H9 (cell line): ENCODE measurements around the gene CYP27C1. TPM values are rescaled to one million over a fixed set of nuclear protein-coding genes. Genes with fewer than 3 reads are reported as not detected.

Experiments
- DNase-seq: peaks from one replicate; pipeline ENCODE4 v3.0.0-alpha.2; 2017
- H2AFZ ChIP-seq: one replicate; pipeline ENCODE4 v1.6.1; 2013; ENCODE audit warnings: mild to moderate bottlenecking, low read length, control low read depth, moderate library complexity
- H2AK5ac ChIP-seq: 2 replicates; pipeline ENCODE4 v1.6.1; 2013; ENCODE audit warnings: low read length, control low read depth, mixed read lengths; ENCODE audit not compliant: insufficient read length
- H2BK120ac ChIP-seq: one replicate; pipeline ENCODE4 v1.6.1; 2013; ENCODE audit warnings: low read depth, mild to moderate bottlenecking, low read length, control low read depth, inconsistent platforms; ENCODE audit not compliant: poor library complexity, severe bottlenecking
- H2BK12ac ChIP-seq: 2 replicates; pipeline ENCODE4 v1.6.1; 2013; ENCODE audit warnings: low read length, control low read depth, mixed read lengths, low read depth; ENCODE audit not compliant: insufficient read length
- H2BK15ac ChIP-seq: 2 replicates; pipeline ENCODE4 v1.6.1; 2013; ENCODE audit warnings: low read depth, low read length, control low read depth
- H2BK20ac ChIP-seq: one replicate; pipeline ENCODE4 v1.6.1; 2013; ENCODE audit warnings: low read depth, mild to moderate bottlenecking, low read length, control low read depth, inconsistent platforms; ENCODE audit not compliant: poor library complexity, severe bottlenecking
- H2BK5ac ChIP-seq: 2 replicates; pipeline ENCODE4 v1.6.1; 2013; ENCODE audit warnings: low read length, control low read depth, mixed read lengths; ENCODE audit not compliant: insufficient read length
- H3K14ac ChIP-seq: 2 replicates; pipeline ENCODE4 v1.6.1; 2013; ENCODE audit warnings: low read length, control low read depth; ENCODE audit not compliant: insufficient read depth
- H3K18ac ChIP-seq: 2 replicates; pipeline ENCODE4 v1.6.1; 2013; ENCODE audit warnings: low read depth, mild to moderate bottlenecking, mixed read lengths, low read length, control low read depth; ENCODE audit not compliant: insufficient read length
- H3K23ac ChIP-seq: 2 replicates; pipeline ENCODE4 v1.6.1; 2013; ENCODE audit warnings: low read length, control low read depth, mixed read lengths, low read depth; ENCODE audit not compliant: insufficient read length
- H3K23me2 ChIP-seq: 2 replicates; pipeline ENCODE4 v1.6.1; 2013; ENCODE audit warnings: low read depth, mild to moderate bottlenecking, mixed read lengths, low read length, control low read depth; ENCODE audit not compliant: insufficient read length, poor library complexity, severe bottlenecking
- H3K27ac ChIP-seq: 2 replicates; pipeline ENCODE4 v1.5.1; 2013; ENCODE audit warnings: low read length, control low read depth, mixed read lengths, low read depth; ENCODE audit not compliant: insufficient read length
- H3K27me3 ChIP-seq: 2 replicates; pipeline ENCODE4 v1.6.1; 2013; ENCODE audit warnings: low read length, control low read depth, inconsistent platforms; ENCODE audit not compliant: insufficient read depth
- H3K4ac ChIP-seq: 2 replicates; pipeline ENCODE4 v1.6.1; 2013; ENCODE audit warnings: low read depth, mild to moderate bottlenecking, control low read depth, inconsistent platforms, low read length, moderate library complexity
- H3K4me1 ChIP-seq: 2 replicates; pipeline ENCODE4 v1.6.1; 2013; ENCODE audit warnings: low read length, control low read depth, inconsistent platforms; ENCODE audit not compliant: insufficient read depth
- H3K4me2 ChIP-seq: 2 replicates; pipeline ENCODE4 v1.6.1; 2013; ENCODE audit warnings: low read length, control low read depth, mixed read lengths; ENCODE audit not compliant: insufficient read length, insufficient read depth
- H3K56ac ChIP-seq: 2 replicates; pipeline ENCODE4 v1.6.1; 2013; ENCODE audit warnings: low read depth, mild to moderate bottlenecking, mixed read lengths, low read length, control low read depth; ENCODE audit not compliant: insufficient read length
- H3K79me1 ChIP-seq: 2 replicates; pipeline ENCODE4 v1.6.1; 2013; ENCODE audit warnings: low read depth, mild to moderate bottlenecking, moderate library complexity, low read length, control low read depth, inconsistent platforms; ENCODE audit not compliant: insufficient read depth, poor library complexity, severe bottlenecking
- H3K79me2 ChIP-seq: 2 replicates; pipeline ENCODE4 v1.6.1; 2013; ENCODE audit warnings: low read length, control low read depth, inconsistent platforms; ENCODE audit not compliant: insufficient read depth
- H3K9ac ChIP-seq: 2 replicates; pipeline ENCODE4 v1.6.1; 2013; ENCODE audit warnings: low read length, control low read depth, mixed read lengths; ENCODE audit not compliant: insufficient read length; ENCODE audit errors: extremely low read depth
- H3K9me3 ChIP-seq: one replicate; pipeline ENCODE4 v1.6.1; 2013; ENCODE audit warnings: low read depth, low read length, inconsistent platforms; ENCODE audit not compliant: control insufficient read depth
- H3T11ph ChIP-seq: one replicate; pipeline ENCODE4 v1.6.1; 2013; ENCODE audit warnings: mild to moderate bottlenecking, low read length, control low read depth, inconsistent platforms
- H4K20me1 ChIP-seq: one replicate; pipeline ENCODE4 v1.6.1; 2013; ENCODE audit not compliant: control insufficient read depth, insufficient read length, insufficient read depth
- H4K5ac ChIP-seq: 2 replicates; pipeline ENCODE4 v1.6.1; 2013; ENCODE audit warnings: low read depth, mild to moderate bottlenecking, mixed read lengths, low read length, control low read depth; ENCODE audit not compliant: insufficient read length
- H4K8ac ChIP-seq: replicated peaks from 2 replicates; pipeline ENCODE4 v1.6.1; 2013; ENCODE audit warnings: low read length, control low read depth, mixed read lengths, low read depth; ENCODE audit not compliant: insufficient read length
- H4K91ac ChIP-seq: 2 replicates; pipeline ENCODE4 v1.6.1; 2013; ENCODE audit warnings: low read depth, mild to moderate bottlenecking, moderate library complexity, mixed read lengths, low read length, control low read depth; ENCODE audit not compliant: insufficient read length
- H3K27ac Mint-ChIP-seq, 3 experiments: 2 replicates in 2 of 3; 3 replicates in 1 of 3; pipeline ENCODE4 v1.8.0; 2020 to 2021; ENCODE audit warnings: mixed read lengths in 3 of 3, mild to moderate bottlenecking in 1 of 3, moderate library complexity in 1 of 3
- H3K27me3 Mint-ChIP-seq: 2 replicates; pipeline ENCODE4 v1.8.0; 2021; ENCODE audit warnings: low read depth, mild to moderate bottlenecking, moderate library complexity, mixed read lengths
- H3K36me3 Mint-ChIP-seq, 3 experiments: 2 replicates in 2 of 3; 3 replicates in 1 of 3; pipeline ENCODE4 v1.8.0; 2020 to 2021; ENCODE audit warnings: low read depth in 3 of 3, mixed read lengths in 3 of 3; ENCODE audit not compliant: insufficient read depth in 1 of 3
- H3K4me1 Mint-ChIP-seq, 2 experiments: 2 replicates each; pipeline ENCODE4 v1.8.0; 2020; ENCODE audit warnings: mixed read lengths in 2 of 2
- H3K4me3 Mint-ChIP-seq, 2 experiments: 2 replicates in 1 of 2; 3 replicates in 1 of 2; pipeline ENCODE4 v1.8.0; 2020 to 2021; ENCODE audit warnings: mild to moderate bottlenecking in 2 of 2, mixed read lengths in 2 of 2, moderate library complexity in 1 of 2
- H3K9me3 Mint-ChIP-seq, 2 experiments: 2 replicates in 1 of 2; 3 replicates in 1 of 2; pipeline ENCODE4 v1.8.0; 2020; ENCODE audit warnings: mild to moderate bottlenecking in 2 of 2, mixed read lengths in 2 of 2, moderate library complexity in 1 of 2
- WGBS: extraction: QIAGEN DNeasy Blood & Tissue Kit; methylation state at CpG from one replicate; pipeline ENCODE4 v1.1.7; 2013; ENCODE audit warnings: missing lambda C conversion rate, low lambda C conversion rate, mixed read lengths; ENCODE audit not compliant: insufficient read length; ENCODE audit errors: extremely low coverage; 5-methylcytosine and 5-hydroxymethylcytosine counted together
- total RNA-seq: library from RNA; stranded (reverse); gene quantifications from 2 replicates; pipeline ENCODE4 v1.2.1, GENCODE V29; 2021
- TF ChIP-seq, protein P1 (sequence below): fragments of 200-600 bp; sonication (generic); conservative IDR thresholded peaks from 3 replicates; pipeline ENCODE4 v1.8.0; 2021; ENCODE audit warnings: antibody characterized with exemption, mild to moderate bottlenecking

CYP27C1 gene
- total RNA-seq, 1 experiment from 2014 or later, result 2.3 TPM

DNA sequence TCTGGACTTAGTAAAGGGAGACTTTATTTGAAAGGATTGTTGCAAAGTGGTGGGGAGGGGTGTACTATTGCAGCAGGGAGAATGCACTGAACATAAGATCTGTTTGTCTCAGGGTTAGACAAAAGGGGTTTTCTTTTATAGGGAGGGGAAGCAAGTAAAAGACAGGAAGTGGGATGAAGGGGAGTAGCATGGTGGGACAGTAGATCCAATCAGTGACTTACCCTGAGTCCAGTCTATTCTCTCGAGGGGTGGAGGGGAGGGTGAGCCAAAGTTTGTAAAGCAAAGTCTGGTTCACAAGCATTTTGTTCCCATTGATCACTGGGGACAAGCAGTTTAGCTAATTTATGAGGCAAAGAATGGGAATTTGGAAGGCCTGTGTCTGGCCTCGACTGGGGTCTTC lies 35.0 kb upstream of the CYP27C1 start:
- Histone ChIP-seq H4K20me1 (no peaks in the 10 kb centered on the region), H4K5ac (no peak overlapping the region), H3T11ph (no peak overlapping the region), H3K79me2 (no peaks in the 10 kb centered on the region), H3K18ac (no peak overlapping the region), H2BK20ac (no peak overlapping the region), H2AFZ (no peak overlapping the region), H3K56ac (no peak overlapping the region), H2BK5ac (no peak overlapping the region), H3K23me2 (no peaks in the 10 kb centered on the region), H2BK120ac (no peak overlapping the region), H3K14ac (no peak overlapping the region), H3K23ac (no peak overlapping the region), H3K4me1 (no peaks in the 10 kb centered on the region), H3K9ac (no peak overlapping the region), H3K79me1 (no peaks in the 10 kb centered on the region), H3K9me3 (no peaks in the 10 kb centered on the region), H3K4me2 (no peak overlapping the region), H2BK15ac (no peak overlapping the region), H2BK12ac (no peak overlapping the region), H2AK5ac (no peak overlapping the region), H4K91ac (no peak overlapping the region), H3K4ac (no peak overlapping the region), H4K8ac (no peak overlapping the region), H3K27me3 (no peaks in the 10 kb centered on the region), H3K27ac (no peak overlapping the region)
- no CpG with 5 or more reads among the region's 2 CpGs for WGBS
- Mint-ChIP-seq H3K9me3 (no peaks in the 10 kb centered on the region), H3K4me3 (no peak overlapping the region), H3K27ac (peak overlapping the region in 2 of 3 experiments; percentile 61 to 70; a peak in 3 of 7 replicates), H3K27me3 (no peaks in the 10 kb centered on the region), H3K4me1 (peaks cover 0 to 2% of the 10 kb centered on the region in 2 experiments; a peak in 1 of 4 replicates), H3K36me3 (peaks cover 15 to 42% (median 26%) of the 10 kb centered on the region in 3 experiments)
- DNase-seq, result no peak
- TF ChIP-seq, protein P1, sequence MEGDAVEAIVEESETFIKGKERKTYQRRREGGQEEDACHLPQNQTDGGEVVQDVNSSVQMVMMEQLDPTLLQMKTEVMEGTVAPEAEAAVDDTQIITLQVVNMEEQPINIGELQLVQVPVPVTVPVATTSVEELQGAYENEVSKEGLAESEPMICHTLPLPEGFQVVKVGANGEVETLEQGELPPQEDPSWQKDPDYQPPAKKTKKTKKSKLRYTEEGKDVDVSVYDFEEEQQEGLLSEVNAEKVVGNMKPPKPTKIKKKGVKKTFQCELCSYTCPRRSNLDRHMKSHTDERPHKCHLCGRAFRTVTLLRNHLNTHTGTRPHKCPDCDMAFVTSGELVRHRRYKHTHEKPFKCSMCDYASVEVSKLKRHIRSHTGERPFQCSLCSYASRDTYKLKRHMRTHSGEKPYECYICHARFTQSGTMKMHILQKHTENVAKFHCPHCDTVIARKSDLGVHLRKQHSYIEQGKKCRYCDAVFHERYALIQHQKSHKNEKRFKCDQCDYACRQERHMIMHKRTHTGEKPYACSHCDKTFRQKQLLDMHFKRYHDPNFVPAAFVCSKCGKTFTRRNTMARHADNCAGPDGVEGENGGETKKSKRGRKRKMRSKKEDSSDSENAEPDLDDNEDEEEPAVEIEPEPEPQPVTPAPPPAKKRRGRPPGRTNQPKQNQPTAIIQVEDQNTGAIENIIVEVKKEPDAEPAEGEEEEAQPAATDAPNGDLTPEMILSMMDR, result no peak
